Hepatocyte (in vitro differentiated cells): ENCODE results near the gene RPL13A.

Source experiments
- CTCF ChIP-seq: fragments of 200-600 bp; sonication (generic); IDR thresholded peaks from 2 replicates; pipeline ENCODE4 v1.5.1; 2016; ENCODE audit warnings: antibody characterized with exemption, mild to moderate bottlenecking; ENCODE audit not compliant: poor library complexity
- EZH2 ChIP-seq: fragments of 200-600 bp; sonication (generic); IDR thresholded peaks from 2 replicates; pipeline ENCODE4 v1.6.1; 2016; ENCODE audit warnings: antibody characterized with exemption, mild to moderate bottlenecking, borderline replicate concordance

GRCh38 chr19:49479975-49480628 lies 7.3 kb upstream of the RPL13A start:
- TF ChIP-seq EZH2 (no peak), CTCF (no peak)
